22Rv1 (cell line): ENCODE data around the gene CBLB.

ENCODE experiments used
- CTCF ChIP-seq: fragments of 450-650 bp; IDR thresholded peaks from 2 replicates; pipeline ENCODE4 v1.5.1; 2017; ENCODE audit warnings: mild to moderate bottlenecking
- ZFX ChIP-seq: fragments of 450-650 bp; IDR thresholded peaks from 2 replicates; pipeline ENCODE4 v1.6.1; 2017; ENCODE audit warnings: antibody characterized with exemption, borderline replicate concordance

GRCh38 chr3:105629718-105630117, 239.1 kb downstream of the CBLB start:
- TF ChIP-seq CTCF (no peak), ZFX (no peak)
